H1 (cell line): ENCODE data around the gene DLG4. TPM values are rescaled to one million over a fixed set of nuclear protein-coding genes. Genes with fewer than 3 reads are reported as not detected.
A peak's percentile ranks its signal among the peaks of the same experiment; 100 is the strongest.

Source experiments
- CTCF ChIA-PET: fragments of 300-600 bp; sonication (Branson Sonifier 250); formaldehyde crosslinking; loops from one replicate; lab custom pipeline; 2021; ENCODE audit not compliant: partially characterized antibody; lab: Charles Lee
- POLR2A ChIA-PET: fragments of 300-600 bp; sonication (Branson Sonifier 250); formaldehyde crosslinking; loops from one replicate; lab custom pipeline; 2021; ENCODE audit warnings: inconsistent platforms; ENCODE audit not compliant: partially characterized antibody; lab: Charles Lee
- DNase-seq, 2 experiments: peaks; one replicate each; pipeline versions ENCODE4 v3.0.0 to v3.0.0-alpha.2; 2010 to 2022; ENCODE audit warnings: low spot score in 2 of 2, low read depth in 1 of 2, mixed read lengths in 1 of 2
- FAIRE-seq: peaks from 2 replicates; lab custom pipeline; 2011; peaks lifted over from hg19 to GRCh38; lab: Jason Lieb, UNC
- H2AFZ ChIP-seq: 2 replicates; pipeline ENCODE4 v1.8.1; 2012; ENCODE audit warnings: low read length, inconsistent platforms
- H2AK5ac ChIP-seq: 2 replicates; pipeline ENCODE4 v1.6.1; 2013; ENCODE audit warnings: low read depth, low read length
- H2BK120ac ChIP-seq: replicated peaks from 2 replicates; pipeline ENCODE3; 2013; ENCODE audit warnings: low read depth, low read length, inconsistent platforms
- H2BK12ac ChIP-seq: 2 replicates; pipeline ENCODE4 v1.6.1; 2013; ENCODE audit warnings: low read depth, low read length
- H2BK15ac ChIP-seq: 2 replicates; pipeline ENCODE4 v1.6.1; 2013; ENCODE audit warnings: low read length
- H2BK20ac ChIP-seq: 2 replicates; pipeline ENCODE4 v1.6.1; 2013; ENCODE audit warnings: low read length
- H2BK5ac ChIP-seq: 2 replicates; pipeline ENCODE4 v1.6.1; 2013; ENCODE audit warnings: low read depth, low read length
- H3K14ac ChIP-seq: 2 replicates; pipeline ENCODE4 v1.6.1; 2013; ENCODE audit warnings: inconsistent platforms; ENCODE audit not compliant: insufficient read length
- H3K18ac ChIP-seq: 2 replicates; pipeline ENCODE4 v1.6.1; 2013; ENCODE audit warnings: low read length; ENCODE audit errors: extremely low read depth
- H3K23ac ChIP-seq: 2 replicates; pipeline ENCODE4 v1.6.1; 2013; ENCODE audit warnings: inconsistent platforms; ENCODE audit not compliant: insufficient read length
- H3K23me2 ChIP-seq: 2 replicates; pipeline ENCODE4 v1.6.1; 2013; ENCODE audit warnings: low read depth, low read length
- H3K27ac ChIP-seq: 2 replicates; pipeline ENCODE4 v1.6.1; 2011; ENCODE audit warnings: low read depth, low read length, inconsistent platforms
- H3K27me3 ChIP-seq, 4 experiments: replicated peaks in 1 of 4; 1 replicate in 1 of 4; 2 replicates in 3 of 4; pipeline versions ENCODE4 v1.6.1 to v1.8.1; 2011 to 2013; ENCODE audit warnings: low read length in 3 of 4, mild to moderate bottlenecking in 3 of 4, inconsistent platforms in 2 of 4, mixed read lengths in 2 of 4, moderate library complexity in 1 of 4; ENCODE audit not compliant: control insufficient read depth in 3 of 4, insufficient read depth in 3 of 4; ENCODE audit errors: extremely low read depth in 1 of 4
- H3K36me3 ChIP-seq, 4 experiments: 2 replicates each; pipeline versions ENCODE4 v1.6.1 to v1.8.1; 2011 to 2013; ENCODE audit warnings: mild to moderate bottlenecking in 4 of 4, low read length in 3 of 4, moderate library complexity in 2 of 4, control low read depth in 1 of 4, inconsistent platforms in 1 of 4; ENCODE audit not compliant: insufficient read depth in 4 of 4, control insufficient read depth in 2 of 4
- H3K4ac ChIP-seq: replicated peaks from 2 replicates; pipeline ENCODE3; 2013; ENCODE audit warnings: low read length, low read depth, mixed read lengths, inconsistent platforms; ENCODE audit not compliant: insufficient read length
- H3K4me1 ChIP-seq, 4 experiments: replicated peaks in 1 of 4; 1 replicate in 1 of 4; 2 replicates in 3 of 4; pipeline versions ENCODE4 v1.6.1 to v1.8.1; 2011 to 2013; ENCODE audit warnings: low read length in 3 of 4, inconsistent platforms in 2 of 4, mixed read lengths in 1 of 4; ENCODE audit not compliant: insufficient read depth in 4 of 4, control insufficient read depth in 3 of 4
- H3K4me2 ChIP-seq, 2 experiments: 2 replicates each; pipeline versions ENCODE4 v1.6.1 to v1.8.1; 2011 to 2013; ENCODE audit warnings: low read depth in 2 of 2, low read length in 2 of 2, control low read depth in 1 of 2, inconsistent platforms in 1 of 2, mild to moderate bottlenecking in 1 of 2; ENCODE audit not compliant: insufficient read depth in 1 of 2
- H3K4me3 ChIP-seq, 4 experiments: fragments of 200-600, 300-600 bp in 1 of 4; sonication (generic), shearing (Covaris generic), sonication (Bioruptor Twin) in 1 of 4; 2 replicates each; pipeline versions ENCODE4 v1.5.1 to v1.8.1; 2011 to 2016; ENCODE audit warnings: low read length in 4 of 4, low read depth in 3 of 4, control low read depth in 2 of 4, inconsistent platforms in 2 of 4, mild to moderate bottlenecking in 2 of 4, mixed read lengths in 1 of 4, moderate library complexity in 1 of 4; ENCODE audit not compliant: insufficient read depth in 2 of 4; ENCODE audit errors: extremely low read depth in 1 of 4
- H3K56ac ChIP-seq: replicated peaks from 2 replicates; pipeline ENCODE3; 2013; ENCODE audit warnings: low read depth, mild to moderate bottlenecking, mixed read lengths, low read length, inconsistent platforms; ENCODE audit not compliant: insufficient read length
- H3K79me1 ChIP-seq: 2 replicates; pipeline ENCODE4 v1.6.1; 2013; ENCODE audit warnings: low read depth, low read length, control low read depth
- H3K79me2 ChIP-seq, 2 experiments: 2 replicates each; pipeline versions ENCODE4 v1.6.1 to v1.8.1; 2012 to 2013; ENCODE audit warnings: low read length in 2 of 2, mild to moderate bottlenecking in 2 of 2, inconsistent platforms in 1 of 2; ENCODE audit not compliant: insufficient read depth in 2 of 2, control insufficient read depth in 1 of 2
- H3K9ac ChIP-seq, 4 experiments: replicated peaks in 1 of 4; 1 replicate in 1 of 4; 2 replicates in 3 of 4; pipeline versions ENCODE4 v1.6.1 to v1.8.1; 2011 to 2013; ENCODE audit warnings: low read depth in 3 of 4, low read length in 3 of 4, control low read depth in 2 of 4, mild to moderate bottlenecking in 2 of 4, moderate library complexity in 2 of 4, inconsistent platforms in 1 of 4; ENCODE audit errors: extremely low read depth in 1 of 4
- H3K9me3 ChIP-seq, 2 experiments: 2 replicates each; pipeline versions ENCODE4 v1.6.1 to v1.8.1; 2012 to 2013; ENCODE audit warnings: mild to moderate bottlenecking in 2 of 2, moderate library complexity in 2 of 2, control low read depth in 1 of 2, inconsistent platforms in 1 of 2, low read depth in 1 of 2, low read length in 1 of 2, mixed read lengths in 1 of 2; ENCODE audit not compliant: insufficient read depth in 2 of 2
- H4K20me1 ChIP-seq, 2 experiments: replicated peaks in 1 of 2; 2 replicates each; pipeline versions ENCODE3 to v1.8.1; 2011 to 2013; ENCODE audit warnings: inconsistent platforms in 2 of 2, low read length in 2 of 2, mild to moderate bottlenecking in 1 of 2; ENCODE audit not compliant: insufficient read depth in 2 of 2, control insufficient read depth in 1 of 2
- H4K5ac ChIP-seq: 2 replicates; pipeline ENCODE4 v1.6.1; 2013; ENCODE audit warnings: low read length, low read depth, mixed read lengths, inconsistent platforms; ENCODE audit not compliant: insufficient read length
- H4K8ac ChIP-seq: 2 replicates; pipeline ENCODE4 v1.8.0; 2013; ENCODE audit warnings: mild to moderate bottlenecking, moderate library complexity, low read length, inconsistent platforms; ENCODE audit not compliant: insufficient read depth; ENCODE audit errors: extremely low read depth
- H4K91ac ChIP-seq: replicated peaks from 2 replicates; pipeline ENCODE3; 2013; ENCODE audit warnings: low read length, mixed read lengths, inconsistent platforms; ENCODE audit not compliant: insufficient read length
- BRCA1 ChIP-seq: IDR thresholded peaks from 2 replicates; pipeline ENCODE4 v1.6.1; 2012; ENCODE audit warnings: low read depth, low read length, improper control_type of control experiment
- GABPA ChIP-seq: IDR thresholded peaks from 2 replicates; pipeline ENCODE4 v1.6.1; 2011; ENCODE audit warnings: mild to moderate bottlenecking, low read length, moderate library complexity, borderline replicate concordance; ENCODE audit not compliant: insufficient read depth
- KDM5A ChIP-seq: fragments of 200-600 bp; IDR thresholded peaks from 2 replicates; pipeline ENCODE4 v1.7.1; 2012; ENCODE audit warnings: mild to moderate bottlenecking, low read length, inconsistent platforms, mixed read lengths
- MAFK ChIP-seq: IDR thresholded peaks from 2 replicates; pipeline ENCODE4 v1.6.1; 2012; ENCODE audit warnings: low read depth, mild to moderate bottlenecking, improper control_type of control experiment, low read length
- POLR2A ChIP-seq, 2 experiments: IDR thresholded peaks; 1 replicate in 1 of 2; 2 replicates in 1 of 2; pipeline ENCODE4 v1.6.1; 2011; ENCODE audit warnings: low read depth in 2 of 2, low read length in 2 of 2, mild to moderate bottlenecking in 2 of 2; ENCODE audit errors: control extremely low read depth in 1 of 2
- RNF2 ChIP-seq: fragments of 200-900, 300-1000 bp; sonication (generic); IDR thresholded peaks from 2 replicates; pipeline ENCODE4 v1.7.1; 2016; ENCODE audit warnings: borderline replicate concordance, low read depth, mild to moderate bottlenecking, antibody characterized with exemption, low read length; ENCODE audit not compliant: poor library complexity, severe bottlenecking; ENCODE audit errors: missing control alignments
- SP4 ChIP-seq: IDR thresholded peaks from 2 replicates; pipeline ENCODE4 v1.6.1; 2012; ENCODE audit warnings: low read length, inconsistent platforms
- SUZ12 ChIP-seq: fragments of 200-600 bp; sonication (generic); IDR thresholded peaks from 2 replicates; pipeline ENCODE4 v1.6.1; 2012; ENCODE audit warnings: mild to moderate bottlenecking, inconsistent platforms, low read length, moderate library complexity, mixed read lengths
- TCF12 ChIP-seq: IDR thresholded peaks from 2 replicates; pipeline ENCODE4 v1.6.1; 2011; ENCODE audit warnings: low read depth, mild to moderate bottlenecking, low read length
- ZNF274 ChIP-seq: IDR thresholded peaks from 2 replicates; pipeline ENCODE4 v1.7.0; 2012; ENCODE audit warnings: low read length, borderline replicate concordance; ENCODE audit errors: extremely low read depth
- WGBS, 2 experiments: shearing (Covaris generic) in 1 of 2; methylation state at CpG; one replicate each; pipeline versions ENCODE4 v1.1.6 to v1.1.7; 2013 to 2015; ENCODE audit warnings: low lambda C conversion rate in 2 of 2, mixed read lengths in 2 of 2, inconsistent platforms in 1 of 2, low coverage in 1 of 2, missing lambda C conversion rate in 1 of 2; ENCODE audit not compliant: insufficient replicate concordance in 2 of 2, insufficient coverage in 1 of 2, insufficient read length in 1 of 2; ENCODE audit errors: extremely low coverage in 1 of 2, missing lambda C conversion rate in 1 of 2; 5-methylcytosine and 5-hydroxymethylcytosine counted together
- polyA plus RNA-seq, 7 experiments: library from polyadenylated mRNA; depleted of rRNA in 3 of 7; stranded (reverse) in 5 of 7; unstranded in 2 of 7; fragments of >200 nt in 5 of 7; fragments of 200-250 nt in 2 of 7; gene quantifications; 1 replicate in 5 of 7; 2 replicates in 1 of 7; 4 replicates in 1 of 7; pipeline versions ENCODE4 v1.2.1 to v1.2.3, GENCODE V29; 2011 to 2013; ENCODE audit warnings: missing spikeins in 2 of 7, mixed read lengths in 2 of 7
- total RNA-seq: library from RNA; stranded (reverse); fragmentation: NEBNext Ultra II Directional; extraction: Animal tissue kit (Norgen Biotek cat#: 25700); gene quantifications from 2 replicates; pipeline ENCODE4 v1.2.1, GENCODE V29; 2021
- TF ChIP-seq, protein P1 (sequence below): IDR thresholded peaks from 2 replicates; pipeline ENCODE4 v1.6.1; 2012; ENCODE audit warnings: inconsistent platforms

DLG4 gene
- total and polyA plus RNA-seq, 2 of the 8 experiments (the other 6 are each of a cell fraction or from before 2014, with no cell fraction given), result 18.9 to 45.9 TPM

DNA sequence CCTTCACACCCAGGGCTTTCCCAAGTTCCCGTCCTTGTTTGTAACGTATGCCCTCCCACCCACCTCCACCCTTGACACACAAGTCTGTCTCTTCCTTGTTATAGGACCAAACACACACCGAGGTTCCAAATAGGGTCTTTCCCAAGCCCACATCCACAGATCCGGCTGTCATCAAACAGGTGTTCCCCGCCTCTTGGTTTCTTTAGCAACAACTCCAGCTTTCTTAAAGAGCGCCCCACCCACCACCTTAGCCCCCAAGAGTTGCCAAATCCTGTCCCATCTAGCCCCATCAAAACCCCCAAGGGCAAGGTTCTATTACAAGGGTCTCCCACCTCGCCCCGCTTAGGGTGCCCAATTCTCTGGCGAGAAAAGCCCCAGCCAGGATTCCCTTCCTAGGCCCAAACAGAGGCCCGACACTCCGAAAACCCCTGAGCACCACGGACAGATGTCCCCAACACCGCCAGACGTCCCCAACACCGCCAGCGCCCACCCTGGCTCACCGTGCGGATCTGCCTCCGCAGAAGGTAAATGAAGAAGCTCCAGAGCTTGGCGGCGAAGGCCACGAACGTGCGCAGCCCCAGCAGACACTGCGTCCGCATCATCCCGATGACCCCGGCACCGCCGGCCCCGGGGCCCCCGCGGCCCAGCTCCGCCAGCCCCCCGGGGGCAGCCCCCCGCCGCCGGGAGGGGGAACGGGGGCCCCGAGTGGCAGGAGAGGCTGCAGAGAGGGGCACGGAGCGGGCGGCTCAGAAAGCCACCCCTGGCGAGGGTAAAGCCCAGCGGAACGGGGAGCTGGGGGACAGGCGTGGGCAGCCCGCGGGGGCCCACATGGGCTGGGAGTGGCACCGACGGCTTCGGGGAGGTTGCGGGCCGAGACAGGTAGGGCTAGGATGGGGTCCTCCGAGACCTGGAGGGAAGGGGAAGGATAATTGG is 31.3 kb upstream of the DLG4 start:
- Histone ChIP-seq H3K79me1 (peaks cover 16% of the 10 kb centered on the region), H4K5ac (peak overlapping the region; percentile 92), H2BK120ac (no peak overlapping the region), H3K23me2 (peaks cover 7% of the 10 kb centered on the region), H2BK5ac (peak overlapping the region; percentile 81; the same call in 1 of the 2 replicates), H2BK12ac (no peak overlapping the region), H3K56ac (no peak overlapping the region), H3K9me3 (no peaks in the 10 kb centered on the region), H3K27ac (peak overlapping the region; percentile 45; the same call in 1 of the 2 replicates), H3K4me2 (peak overlapping the region; percentile 82 to 99), H2BK15ac (no peak overlapping the region), H3K4ac (no peak overlapping the region), H4K91ac (no peak overlapping the region), H3K36me3 (peaks cover 8 to 17% (median 13%) of the 10 kb centered on the region in 4 experiments), H4K20me1 (peaks cover 4 to 11% of the 10 kb centered on the region in 2 experiments), H3K27me3 (no peaks in the 10 kb centered on the region), H3K23ac (no peak overlapping the region), H3K9ac (peak overlapping the region; percentile 48 to 87 (median 71)), H2AK5ac (no peak overlapping the region), H2AFZ (no peak overlapping the region), H3K18ac (peak overlapping the region; percentile 87), H4K8ac (peak overlapping the region; percentile 48), H3K79me2 (peaks cover 23 to 54% of the 10 kb centered on the region in 2 experiments), H3K14ac (no peak overlapping the region), H2BK20ac (no peak overlapping the region), H3K4me3 (peak overlapping the region; percentile 58 to 84 (median 76)), H3K4me1 (peaks cover 3 to 12% (median 5%) of the 10 kb centered on the region in 4 experiments)
- FAIRE-seq (no peak), DNase-seq (no peak)
- ChIA-PET CTCF (interaction anchor here (1.1 to 1.4 kb wide), 3 partner anchors 9 to 42 kb away, joined by 3 to 4 read pairs (median 3); partner anchors contain the start of gene CLDN7), POLR2A (interaction anchor here (0.7 to 8.3 kb wide), 15 partner anchors 10 to 323 kb away, joined by 3 to 121 read pairs (median 6); partner anchors contain the start of genes ACADVL, CLDN7, DLG4 and DVL2)
- 9% methylated on average over 23 of the region's 55 CpGs; no CpG with 5 or more reads in 1 of the 2 experiments for WGBS, 2 experiments
- TF ChIP-seq KDM5A (no peak), POLR2A (IDR thresholded peaks at IDR 0.05; ENCODE audit: control extremely low read depth in 1 of 2, low read depth in 2 of 2, low read length in 2 of 2) (no peak), ZNF274 (no peak), GABPA (no peak), RNF2 (no peak), TCF12 (no peak), BRCA1 (no peak), MAFK (no peak), SP4 (no peak), SUZ12 (no peak)
- TF ChIP-seq, protein P1, sequence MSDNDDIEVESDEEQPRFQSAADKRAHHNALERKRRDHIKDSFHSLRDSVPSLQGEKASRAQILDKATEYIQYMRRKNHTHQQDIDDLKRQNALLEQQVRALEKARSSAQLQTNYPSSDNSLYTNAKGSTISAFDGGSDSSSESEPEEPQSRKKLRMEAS, result no peak
